ENCODE data around the gene SSH3. TPM values are rescaled to one million over a fixed set of nuclear protein-coding genes. Genes with fewer than 3 reads are reported as not detected.
A peak's percentile ranks its signal among the peaks of the same experiment; 100 is the strongest.

SSH3 gene
- total and polyA plus RNA-seq, 2 of the 8 experiments (the other 6 are each of a cell fraction or from before 2014, with no cell fraction given): 16.9 to 19.8 TPM

DNA sequence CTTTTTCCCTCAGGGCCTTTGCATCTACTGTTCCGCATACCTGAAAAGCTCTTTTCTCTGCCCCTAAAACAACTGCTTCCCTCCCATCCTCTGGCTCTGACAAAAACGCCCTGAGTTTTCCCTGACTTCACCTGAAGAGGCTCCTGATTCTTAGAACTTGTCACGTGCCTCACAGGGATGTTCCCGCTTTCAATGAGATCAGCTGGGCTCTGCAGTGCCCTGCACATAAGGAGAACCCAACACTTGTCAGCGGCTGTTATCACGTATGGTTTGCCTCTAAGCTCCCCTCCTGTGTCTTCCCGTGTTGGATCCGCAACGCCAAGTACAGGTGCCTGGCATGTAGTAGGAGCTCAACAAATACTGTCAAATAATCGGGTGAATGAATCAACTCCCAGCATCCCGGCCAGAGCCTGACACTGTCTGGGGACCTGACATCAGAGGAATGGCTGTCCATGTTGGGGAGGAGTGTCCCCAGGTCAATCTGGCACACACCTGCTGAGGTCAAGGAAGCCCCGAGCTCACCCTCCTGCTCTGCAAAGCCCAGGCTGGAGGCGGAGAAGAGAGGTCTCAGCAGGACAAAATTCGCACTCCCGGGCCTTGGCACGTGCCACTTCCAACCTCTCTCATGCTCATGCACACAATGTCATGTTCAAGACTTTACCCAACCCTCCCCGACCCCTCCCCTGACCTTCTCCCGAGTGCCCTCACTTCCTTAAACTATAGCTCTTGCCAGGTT is 41.2 kb upstream of the SSH3 start:
- H4K20me1 ChIP-seq (replicated peaks in 1 of 2; ENCODE audit: control insufficient read depth in 1 of 2, insufficient read depth in 2 of 2, low read length in 2 of 2): peaks cover 0 to 3% of the 10 kb centered on the region in 2 experiments
- no peak overlapping the region; the same call in 1 of the 2 replicates for H4K8ac ChIP-seq (ENCODE audit: extremely low read depth, insufficient read depth, low read length)
- H3K27me3 ChIP-seq (replicated peaks in 1 of 4; ENCODE audit: control insufficient read depth in 3 of 4, extremely low read depth in 1 of 4, insufficient read depth in 3 of 4, low read length in 3 of 4): peaks cover 0 to 3% (median 0%) of the 10 kb centered on the region in 4 experiments; a peak in 5 of 7 replicates
- ChIA-PET POLR2A (ENCODE audit: partially characterized antibody) (interaction anchor here (0.6 to 2.4 kb wide), 16 partner anchors 8 to 183 kb away, joined by 3 to 24 read pairs (median 4); partner anchors contain the start of gene ANKRD13D), CTCF (ENCODE audit: partially characterized antibody) (interaction anchor here (0.6 to 13.0 kb wide), 47 partner anchors 9 to 1038 kb away, joined by 3 to 186 read pairs (median 4); partner anchors contain the start of genes ANKRD13D, CLCF1, POLD4 and PPP1CA)
- peaks cover 1% of the 10 kb centered on the region for H3K23me2 ChIP-seq (ENCODE audit: low read depth, low read length)
- FAIRE-seq: no peak
- no peak for DNase-seq (ENCODE audit: low read depth in 1 of 2, low spot score in 2 of 2)
- H3K4me2 ChIP-seq (ENCODE audit: insufficient read depth in 1 of 2, low read depth in 2 of 2, low read length in 2 of 2): peak overlapping the region; percentile 91 to 97
- H3K9me3 ChIP-seq (ENCODE audit: insufficient read depth in 2 of 2, low read depth in 1 of 2, low read length in 1 of 2): no peaks in the 10 kb centered on the region
- H2BK120ac ChIP-seq (replicated peaks; ENCODE audit: low read depth, low read length): no peak overlapping the region
- no peak overlapping the region for H3K23ac ChIP-seq (ENCODE audit: insufficient read length)
- no peak overlapping the region for H3K27ac ChIP-seq (ENCODE audit: low read depth, low read length)
- peak overlapping the region; percentile 9 to 56 (median 34); a peak in 6 of 8 replicates for H3K4me3 ChIP-seq (ENCODE audit: extremely low read depth in 1 of 4, insufficient read depth in 2 of 4, low read depth in 3 of 4, low read length in 4 of 4)
- H3K79me2 ChIP-seq (ENCODE audit: control insufficient read depth in 1 of 2, insufficient read depth in 2 of 2, low read length in 2 of 2): peaks cover 0 to 2% of the 10 kb centered on the region in 2 experiments; a peak in 1 of 4 replicates
- H3K18ac ChIP-seq (ENCODE audit: extremely low read depth, low read length): peak overlapping the region; percentile 60; the same call in 1 of the 2 replicates
- H2BK15ac ChIP-seq (ENCODE audit: low read length): no peak overlapping the region
- H2AK5ac ChIP-seq (ENCODE audit: low read depth, low read length): no peak overlapping the region
- no peak overlapping the region for H2BK20ac ChIP-seq (ENCODE audit: low read length)
- H4K91ac ChIP-seq (replicated peaks; ENCODE audit: insufficient read length, low read length): no peak overlapping the region
- no peaks in the 10 kb centered on the region for H3K79me1 ChIP-seq (ENCODE audit: low read depth, low read length)
- WGBS, 2 experiments (ENCODE audit: extremely low coverage in 1 of 2, insufficient coverage in 1 of 2, insufficient read length in 1 of 2, insufficient replicate concordance in 2 of 2, low coverage in 1 of 2, low lambda C conversion rate in 2 of 2, missing lambda C conversion rate in 1 of 2): 60% methylated on average over 17 of the region's 18 CpGs; no CpG with 5 or more reads in 1 of the 2 experiments
- peaks cover 0 to 5% (median 1%) of the 10 kb centered on the region in 4 experiments; a peak in 3 of 8 replicates for H3K36me3 ChIP-seq (ENCODE audit: control insufficient read depth in 2 of 4, insufficient read depth in 4 of 4, low read length in 3 of 4)
- H3K4me1 ChIP-seq (replicated peaks in 1 of 4; ENCODE audit: control insufficient read depth in 3 of 4, insufficient read depth in 4 of 4, low read length in 3 of 4): peaks cover 0 to 16% (median 14%) of the 10 kb centered on the region in 4 experiments; a peak in 6 of 7 replicates
- H3K56ac ChIP-seq (replicated peaks; ENCODE audit: insufficient read length, low read depth, low read length): no peak overlapping the region
- H3K14ac ChIP-seq (ENCODE audit: insufficient read length): no peak overlapping the region
- no peak overlapping the region for H4K5ac ChIP-seq (ENCODE audit: insufficient read length, low read depth, low read length)
- no peak overlapping the region for H2BK5ac ChIP-seq (ENCODE audit: low read depth, low read length)
- peak overlapping the region; percentile 32 for H3K4ac ChIP-seq (replicated peaks; ENCODE audit: insufficient read length, low read depth, low read length)
- no peak overlapping the region for H3K9ac ChIP-seq (replicated peaks in 1 of 4; ENCODE audit: extremely low read depth in 1 of 4, low read depth in 3 of 4, low read length in 3 of 4)
- H2BK12ac ChIP-seq (ENCODE audit: low read depth, low read length): peak overlapping the region; percentile 13; the same call in 1 of the 2 replicates
- no peak overlapping the region for H2AFZ ChIP-seq (ENCODE audit: low read length)
- TF ChIP-seq PHF8 (conservative IDR thresholded peaks at IDR 0.05; ENCODE audit: low read depth, low read length) (no peak), RNF2 (IDR thresholded peaks at IDR 0.05; ENCODE audit: borderline replicate concordance, low read depth, low read length, missing control alignments, poor library complexity, severe bottlenecking) (no peak), TBP (IDR thresholded peaks at IDR 0.05; ENCODE audit: low read depth, low read length) (no peak), KDM4A (IDR thresholded peaks at IDR 0.05; ENCODE audit: low read depth, low read length, severe bottlenecking) (peak; percentile 32), HDAC2 (IDR thresholded peaks at IDR 0.05; ENCODE audit: borderline replicate concordance in 1 of 2, low read depth in 2 of 2, low read length in 2 of 2) (no peak), CEBPB (IDR thresholded peaks at IDR 0.05; ENCODE audit: low read depth, low read length) (no peak), RFX5 (IDR thresholded peaks at IDR 0.05; ENCODE audit: borderline replicate concordance, low read depth, low read length) (no peak)
- TF ChIP-seq, protein P1, sequence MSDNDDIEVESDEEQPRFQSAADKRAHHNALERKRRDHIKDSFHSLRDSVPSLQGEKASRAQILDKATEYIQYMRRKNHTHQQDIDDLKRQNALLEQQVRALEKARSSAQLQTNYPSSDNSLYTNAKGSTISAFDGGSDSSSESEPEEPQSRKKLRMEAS (IDR thresholded peaks at IDR 0.05): peak; percentile 28; the same call in 1 of the 2 replicates
- TF ChIP-seq, protein P2, sequence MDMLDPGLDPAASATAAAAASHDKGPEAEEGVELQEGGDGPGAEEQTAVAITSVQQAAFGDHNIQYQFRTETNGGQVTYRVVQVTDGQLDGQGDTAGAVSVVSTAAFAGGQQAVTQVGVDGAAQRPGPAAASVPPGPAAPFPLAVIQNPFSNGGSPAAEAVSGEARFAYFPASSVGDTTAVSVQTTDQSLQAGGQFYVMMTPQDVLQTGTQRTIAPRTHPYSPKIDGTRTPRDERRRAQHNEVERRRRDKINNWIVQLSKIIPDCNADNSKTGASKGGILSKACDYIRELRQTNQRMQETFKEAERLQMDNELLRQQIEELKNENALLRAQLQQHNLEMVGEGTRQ (IDR thresholded peaks at IDR 0.05; ENCODE audit: low read length): peak; percentile 28; the same call in 1 of the 2 replicates
